IMR-90 (cell line): ENCODE measurements around the gene S1PR4. TPM values are rescaled to one million over a fixed set of nuclear protein-coding genes. Genes with fewer than 3 reads are reported as not detected.

Source experiments
- ATAC-seq: fragments of 200-7000 bp; cut with Tn5 transposase; 2 replicates; pipeline ENCODE4 v1.9.1; 2020; ENCODE audit warnings: low read depth, mild to moderate bottlenecking, moderate library complexity
- BruUV-seq: library from RNA; stranded (reverse); fragments of 400-500 nt; replicated peaks from 2 replicates; lab custom pipeline; 2021; lab: Mats Ljungman, UMichigan
- CTCF ChIA-PET: fragments of 300-600 bp; formaldehyde crosslinking; extraction: SDS; loops from one replicate; lab custom pipeline; 2021; ENCODE audit warnings: antibody characterized with exemption; lab: Yijun Ruan, JAX
- POLR2A ChIA-PET: fragments of 300-600 bp; sonication (Branson Sonifier 250); formaldehyde crosslinking; loops from one replicate; lab custom pipeline; 2022; ENCODE audit warnings: antibody characterized with exemption; ENCODE audit not compliant: unreplicated experiment; lab: Charles Lee
- DNase-seq: peaks from one replicate; pipeline ENCODE4 v3.0.0; 2013
- H2AFZ ChIP-seq: replicated peaks from 2 replicates; pipeline ENCODE3; 2013; ENCODE audit warnings: low read length, mild to moderate bottlenecking; ENCODE audit not compliant: poor library complexity
- H2AK5ac ChIP-seq: 2 replicates; pipeline ENCODE4 v1.6.1; 2013; ENCODE audit warnings: low read depth, low read length, inconsistent platforms
- H2AK9ac ChIP-seq: replicated peaks from 2 replicates; pipeline ENCODE3; 2013; ENCODE audit warnings: mild to moderate bottlenecking, low read depth, low read length, moderate library complexity; ENCODE audit not compliant: poor library complexity
- H2BK120ac ChIP-seq: 2 replicates; pipeline ENCODE4 v1.6.1; 2013; ENCODE audit warnings: low read depth, low read length, inconsistent platforms
- H2BK15ac ChIP-seq: 3 replicates; pipeline ENCODE4 v1.6.1; 2013; ENCODE audit warnings: low read depth, low read length, inconsistent platforms
- H2BK20ac ChIP-seq: 2 replicates; pipeline ENCODE4 v1.6.1; 2013; ENCODE audit warnings: low read depth, mild to moderate bottlenecking, inconsistent platforms, low read length, moderate library complexity
- H2BK5ac ChIP-seq: 2 replicates; pipeline ENCODE4 v1.6.1; 2013; ENCODE audit warnings: mild to moderate bottlenecking, low read depth, low read length, inconsistent platforms; ENCODE audit not compliant: poor library complexity, severe bottlenecking
- H3K14ac ChIP-seq: replicated peaks from 2 replicates; pipeline ENCODE4 v1.6.1; 2013; ENCODE audit warnings: low read depth, low read length, inconsistent platforms
- H3K18ac ChIP-seq: 2 replicates; pipeline ENCODE4 v1.6.1; 2013; ENCODE audit warnings: low read depth, low read length, control low read depth
- H3K23ac ChIP-seq: 2 replicates; pipeline ENCODE4 v1.6.1; 2013; ENCODE audit warnings: low read depth, low read length, inconsistent platforms
- H3K27ac ChIP-seq: 2 replicates; pipeline ENCODE4 v1.5.1; 2013; ENCODE audit warnings: mild to moderate bottlenecking, control low read depth, low read length; ENCODE audit not compliant: insufficient read depth
- H3K27me3 ChIP-seq: 2 replicates; pipeline ENCODE4 v1.6.1; 2013; ENCODE audit warnings: low read length; ENCODE audit not compliant: control insufficient read depth, insufficient read depth
- H3K36me3 ChIP-seq: 2 replicates; pipeline ENCODE4 v1.6.1; 2013; ENCODE audit warnings: low read length, mixed read lengths; ENCODE audit not compliant: control insufficient read depth, insufficient read depth
- H3K4ac ChIP-seq: 2 replicates; pipeline ENCODE4 v1.6.1; 2013; ENCODE audit warnings: low read depth, low read length, inconsistent platforms
- H3K4me1 ChIP-seq: 2 replicates; pipeline ENCODE4 v1.6.1; 2013; ENCODE audit warnings: low read length, mixed read lengths; ENCODE audit not compliant: control insufficient read depth, insufficient read depth
- H3K4me2 ChIP-seq: 2 replicates; pipeline ENCODE4 v1.6.1; 2013; ENCODE audit warnings: low read depth, mild to moderate bottlenecking, control low read depth, low read length, moderate library complexity
- H3K4me3 ChIP-seq: 2 replicates; pipeline ENCODE4 v1.5.1; 2013; ENCODE audit warnings: low read depth, mild to moderate bottlenecking, control low read depth, low read length, moderate library complexity; ENCODE audit not compliant: insufficient read depth
- H3K56ac ChIP-seq: 2 replicates; pipeline ENCODE4 v1.6.1; 2013; ENCODE audit warnings: low read length, inconsistent platforms; ENCODE audit not compliant: insufficient read depth; ENCODE audit errors: extremely low read depth
- H3K79me1 ChIP-seq, 2 experiments: 2 replicates each; pipeline ENCODE4 v1.6.1; 2013; ENCODE audit warnings: low read length in 2 of 2, inconsistent platforms in 1 of 2, low read depth in 1 of 2
- H3K9ac ChIP-seq: 2 replicates; pipeline ENCODE4 v1.6.1; 2013; ENCODE audit warnings: low read depth, low read length, control low read depth
- H3K9me1 ChIP-seq: 2 replicates; pipeline ENCODE4 v1.6.1; 2013; ENCODE audit warnings: low read length, inconsistent platforms; ENCODE audit not compliant: insufficient read depth
- H3K9me3 ChIP-seq: 2 replicates; pipeline ENCODE4 v1.6.1; 2013; ENCODE audit warnings: low read length; ENCODE audit not compliant: control insufficient read depth, insufficient read depth
- H4K20me1 ChIP-seq: 2 replicates; pipeline ENCODE4 v1.6.1; 2013; ENCODE audit warnings: low read length, inconsistent platforms; ENCODE audit not compliant: insufficient read depth
- H4K5ac ChIP-seq: 2 replicates; pipeline ENCODE4 v1.6.1; 2013; ENCODE audit warnings: mild to moderate bottlenecking, low read depth, low read length, control low read depth
- H4K8ac ChIP-seq, 2 experiments: 2 replicates each; pipeline ENCODE4 v1.6.1; 2013; ENCODE audit warnings: low read depth in 2 of 2, low read length in 2 of 2, control low read depth in 1 of 2, inconsistent platforms in 1 of 2
- H4K91ac ChIP-seq: 2 replicates; pipeline ENCODE4 v1.6.1; 2013; ENCODE audit warnings: low read depth, low read length, inconsistent platforms; ENCODE audit not compliant: insufficient read depth
- BHLHE40 ChIP-seq: fragments of 150-350 bp; IDR thresholded peaks from 2 replicates; pipeline ENCODE4 v1.6.1; 2016; ENCODE audit warnings: mild to moderate bottlenecking, low read depth, low read length
- CEBPB ChIP-seq: IDR thresholded peaks from 2 replicates; pipeline ENCODE4 v1.6.1; 2012; ENCODE audit warnings: low read depth, low read length, improper control_type of control experiment
- CHD1 ChIP-seq: IDR thresholded peaks from 2 replicates; pipeline ENCODE4 v1.6.1; 2012; ENCODE audit warnings: low read depth, low read length, improper control_type of control experiment
- FOS ChIP-seq: fragments of 150-350 bp; IDR thresholded peaks from 2 replicates; pipeline ENCODE4 v1.6.1; 2016; ENCODE audit warnings: low read depth, low read length
- MAFK ChIP-seq: IDR thresholded peaks from 2 replicates; pipeline ENCODE4 v1.6.1; 2012; ENCODE audit warnings: low read depth, low read length, improper control_type of control experiment
- MAZ ChIP-seq: IDR thresholded peaks from 2 replicates; pipeline ENCODE4 v1.6.1; 2012; ENCODE audit warnings: low read depth, mild to moderate bottlenecking, low read length, improper control_type of control experiment, moderate library complexity, borderline replicate concordance
- MXI1 ChIP-seq: IDR thresholded peaks from 2 replicates; pipeline ENCODE4 v1.6.1; 2012; ENCODE audit warnings: low read depth, mild to moderate bottlenecking, low read length, moderate library complexity, borderline replicate concordance
- NFE2L2 ChIP-seq: fragments of 150-350 bp; IDR thresholded peaks from 2 replicates; pipeline ENCODE4 v1.6.1; 2016; ENCODE audit warnings: low read depth, mild to moderate bottlenecking, low read length
- POLR2A ChIP-seq: IDR thresholded peaks from 2 replicates; pipeline ENCODE4 v1.6.1; 2012; ENCODE audit warnings: mild to moderate bottlenecking, low read depth, low read length
- RAD21 ChIP-seq: IDR thresholded peaks from 2 replicates; pipeline ENCODE4 v1.6.1; 2012; ENCODE audit warnings: low read length, improper control_type of control experiment
- RCOR1 ChIP-seq: IDR thresholded peaks from 2 replicates; pipeline ENCODE4 v1.6.1; 2012; ENCODE audit warnings: mild to moderate bottlenecking, low read length, improper control_type of control experiment; ENCODE audit not compliant: insufficient replicate concordance
- RFX5 ChIP-seq: IDR thresholded peaks from 2 replicates; pipeline ENCODE4 v1.8.0; 2012; ENCODE audit warnings: low read depth, mild to moderate bottlenecking, low read length, moderate library complexity
- SMC3 ChIP-seq: fragments of 150-350 bp; IDR thresholded peaks from 2 replicates; pipeline ENCODE4 v1.6.1; 2016; ENCODE audit warnings: low read depth, mild to moderate bottlenecking, antibody characterized with exemption, low read length, moderate library complexity
- WGBS, 2 experiments: methylation state at CpG; one replicate each; pipeline versions ENCODE4 v1.1.5 to v1.1.7; 2013; ENCODE audit warnings: missing lambda C conversion rate in 2 of 2; ENCODE audit not compliant: insufficient read length in 1 of 2; ENCODE audit errors: extremely low coverage in 2 of 2; 5-methylcytosine and 5-hydroxymethylcytosine counted together
- dilution Hi-C: fragments of 300-500 bp; cut with HindIII; formaldehyde crosslinking; loops from one replicate; pipeline ENCODE4 v1.14.3; 2018; ENCODE audit warnings: low sequenced_read_pairs; ENCODE audit not compliant: unreplicated experiment
- in situ Hi-C: fragments of 300-500 bp; cut with MboI; formaldehyde crosslinking; loops from 3 replicates; pipeline ENCODE4 v1.14.3; 2019; ENCODE audit warnings: low sequenced_read_pairs, inconsistent platforms, mixed read lengths
- intact Hi-C: fragments of 100-400 bp; cut with micrococcal nuclease; formaldehyde crosslinking; loops from 2 replicates; pipeline ENCODE4 v1.10.0; 2022
- polyA plus RNA-seq, 3 experiments: library from polyadenylated mRNA; depleted of rRNA; stranded (reverse); fragments of >200 nt; gene quantifications; 2 replicates each; pipeline ENCODE4 v1.2.3, GENCODE V29; 2012; ENCODE audit warnings: low replicate concordance in 1 of 3
- total RNA-seq: library from RNA; depleted of rRNA; stranded (reverse); fragments of >200 nt; gene quantifications from 2 replicates; pipeline ENCODE4 v1.2.3, GENCODE V29; 2012
- TF ChIP-seq, protein P1 (sequence below): fragments of 150-350 bp; IDR thresholded peaks from 2 replicates; pipeline ENCODE4 v1.6.1; 2016; ENCODE audit warnings: low read depth, mild to moderate bottlenecking, low read length, moderate library complexity, borderline replicate concordance
- TF ChIP-seq, protein P2 (sequence below): conservative IDR thresholded peaks from 2 replicates; pipeline ENCODE4 v1.5.1; 2012; ENCODE audit warnings: mild to moderate bottlenecking, low read depth, low read length, improper control_type of control experiment
- TF ChIP-seq, protein P3 (sequence below): fragments of 150-350 bp; IDR thresholded peaks from 2 replicates; pipeline ENCODE4 v1.6.1; 2017; ENCODE audit warnings: mild to moderate bottlenecking, antibody characterized with exemption, low read length, low read depth

S1PR4 gene
- total and polyA plus RNA-seq, 2 of the 4 experiments (the other 2 are of a cell fraction): not detected

DNA sequence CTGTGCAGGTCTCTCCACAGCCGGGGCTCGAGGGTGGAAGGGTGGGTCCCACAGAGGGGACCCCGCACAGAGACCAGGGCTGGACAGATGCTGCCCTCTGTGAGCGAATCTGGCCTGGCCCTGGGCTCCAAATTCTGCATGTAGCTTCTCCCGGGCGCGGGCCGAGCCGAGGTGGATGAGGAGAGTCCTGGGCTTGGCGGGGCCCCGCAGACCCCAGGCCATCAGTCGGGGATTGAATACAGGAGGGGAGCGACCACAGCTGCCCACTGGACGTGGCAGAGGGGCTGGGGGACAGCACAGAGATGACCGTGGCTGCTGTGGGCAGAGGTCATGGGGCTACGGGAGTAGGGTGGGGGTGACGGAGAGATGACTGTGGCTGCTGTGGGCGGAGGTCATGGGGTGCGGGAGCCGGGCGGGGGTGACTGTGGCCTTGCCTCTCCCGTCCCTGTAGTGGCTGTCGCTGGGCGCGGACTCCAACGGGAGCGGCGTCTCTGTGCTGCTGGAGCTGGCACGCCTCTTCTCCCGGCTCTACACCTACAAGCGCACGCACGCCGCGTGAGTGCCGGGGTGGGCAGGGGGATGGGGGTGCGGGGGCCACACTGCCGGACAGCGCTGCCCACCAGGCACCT lies 22.6 kb downstream of the S1PR4 start:
- intact Hi-C loops (no loop called here), dilution Hi-C loops (no loop called here), in situ Hi-C loops (no loop called here)
- H3K4me1 ChIP-seq: no peaks in the 10 kb centered on the region
- no peaks in the 10 kb centered on the region for H3K9me1 ChIP-seq
- no peak overlapping the region for H2BK5ac ChIP-seq
- H2AFZ ChIP-seq: no peak overlapping the region
- no peak overlapping the region for H2BK120ac ChIP-seq
- no peak overlapping the region for H3K23ac ChIP-seq
- H3K4ac ChIP-seq: no peak overlapping the region
- no peak overlapping the region for H3K18ac ChIP-seq
- no TSS peak for BruUV-seq
- H4K8ac ChIP-seq: no peak overlapping the region
- no peak overlapping the region for H4K91ac ChIP-seq
- ChIA-PET CTCF (interaction anchor here (1.3 kb wide), 1 partner anchor 13 kb away, joined by 3 read pairs; no protein-coding TSS in a partner anchor), POLR2A (no interaction called here)
- H3K36me3 ChIP-seq: peaks cover 29% of the 10 kb centered on the region
- H3K27ac ChIP-seq: no peak overlapping the region
- no peak overlapping the region for H3K4me2 ChIP-seq
- H3K27me3 ChIP-seq: no peaks in the 10 kb centered on the region
- H4K5ac ChIP-seq: no peak overlapping the region
- H3K9me3 ChIP-seq: no peaks in the 10 kb centered on the region
- peaks cover 0 to 5% of the 10 kb centered on the region in 2 experiments; a peak in 2 of 4 replicates for H3K79me1 ChIP-seq
- ATAC-seq: no peak
- 94% methylated on average over 3 of the region's 39 CpGs; no CpG with 5 or more reads in 1 of the 2 experiments for WGBS, 2 experiments
- H2AK9ac ChIP-seq: no peak overlapping the region
- TF ChIP-seq FOS: no peak
- TF ChIP-seq MXI1: no peak
- no peak for TF ChIP-seq RFX5
- no peak for TF ChIP-seq CHD1
- no peak for TF ChIP-seq NFE2L2
- no peak for TF ChIP-seq CEBPB
- TF ChIP-seq POLR2A: no peak
- TF ChIP-seq, protein P1, sequence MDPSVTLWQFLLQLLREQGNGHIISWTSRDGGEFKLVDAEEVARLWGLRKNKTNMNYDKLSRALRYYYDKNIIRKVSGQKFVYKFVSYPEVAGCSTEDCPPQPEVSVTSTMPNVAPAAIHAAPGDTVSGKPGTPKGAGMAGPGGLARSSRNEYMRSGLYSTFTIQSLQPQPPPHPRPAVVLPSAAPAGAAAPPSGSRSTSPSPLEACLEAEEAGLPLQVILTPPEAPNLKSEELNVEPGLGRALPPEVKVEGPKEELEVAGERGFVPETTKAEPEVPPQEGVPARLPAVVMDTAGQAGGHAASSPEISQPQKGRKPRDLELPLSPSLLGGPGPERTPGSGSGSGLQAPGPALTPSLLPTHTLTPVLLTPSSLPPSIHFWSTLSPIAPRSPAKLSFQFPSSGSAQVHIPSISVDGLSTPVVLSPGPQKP: no peak
- TF ChIP-seq, protein P2, sequence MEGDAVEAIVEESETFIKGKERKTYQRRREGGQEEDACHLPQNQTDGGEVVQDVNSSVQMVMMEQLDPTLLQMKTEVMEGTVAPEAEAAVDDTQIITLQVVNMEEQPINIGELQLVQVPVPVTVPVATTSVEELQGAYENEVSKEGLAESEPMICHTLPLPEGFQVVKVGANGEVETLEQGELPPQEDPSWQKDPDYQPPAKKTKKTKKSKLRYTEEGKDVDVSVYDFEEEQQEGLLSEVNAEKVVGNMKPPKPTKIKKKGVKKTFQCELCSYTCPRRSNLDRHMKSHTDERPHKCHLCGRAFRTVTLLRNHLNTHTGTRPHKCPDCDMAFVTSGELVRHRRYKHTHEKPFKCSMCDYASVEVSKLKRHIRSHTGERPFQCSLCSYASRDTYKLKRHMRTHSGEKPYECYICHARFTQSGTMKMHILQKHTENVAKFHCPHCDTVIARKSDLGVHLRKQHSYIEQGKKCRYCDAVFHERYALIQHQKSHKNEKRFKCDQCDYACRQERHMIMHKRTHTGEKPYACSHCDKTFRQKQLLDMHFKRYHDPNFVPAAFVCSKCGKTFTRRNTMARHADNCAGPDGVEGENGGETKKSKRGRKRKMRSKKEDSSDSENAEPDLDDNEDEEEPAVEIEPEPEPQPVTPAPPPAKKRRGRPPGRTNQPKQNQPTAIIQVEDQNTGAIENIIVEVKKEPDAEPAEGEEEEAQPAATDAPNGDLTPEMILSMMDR: no peak
- TF ChIP-seq RCOR1: no peak
- TF ChIP-seq RAD21: no peak
- TF ChIP-seq SMC3: no peak
- no peak for TF ChIP-seq BHLHE40
- no peak for TF ChIP-seq MAFK
- no peak for TF ChIP-seq MAZ
- TF ChIP-seq, protein P3, sequence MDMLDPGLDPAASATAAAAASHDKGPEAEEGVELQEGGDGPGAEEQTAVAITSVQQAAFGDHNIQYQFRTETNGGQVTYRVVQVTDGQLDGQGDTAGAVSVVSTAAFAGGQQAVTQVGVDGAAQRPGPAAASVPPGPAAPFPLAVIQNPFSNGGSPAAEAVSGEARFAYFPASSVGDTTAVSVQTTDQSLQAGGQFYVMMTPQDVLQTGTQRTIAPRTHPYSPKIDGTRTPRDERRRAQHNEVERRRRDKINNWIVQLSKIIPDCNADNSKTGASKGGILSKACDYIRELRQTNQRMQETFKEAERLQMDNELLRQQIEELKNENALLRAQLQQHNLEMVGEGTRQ: no peak
- H2BK20ac ChIP-seq: no peak overlapping the region
- H3K4me3 ChIP-seq: no peak overlapping the region
- H3K56ac ChIP-seq: no peak overlapping the region
- no peak overlapping the region for H3K14ac ChIP-seq
- DNase-seq: no peak
- no peak overlapping the region for H3K9ac ChIP-seq
- H2BK15ac ChIP-seq: no peak overlapping the region
- no peak overlapping the region for H2AK5ac ChIP-seq
- no peaks in the 10 kb centered on the region for H4K20me1 ChIP-seq
